Thoracic aorta (tissue), 2 donors: ENCODE measurements around the gene SLC18A3. TPM values are rescaled to one million over a fixed set of nuclear protein-coding genes. Genes with fewer than 3 reads are reported as not detected.

Experiments
- ATAC-seq: fragments of 150-250 bp; one replicate; pipeline ENCODE4 v1.8.0; 2017; ENCODE audit warnings: low read depth; ENCODE audit not compliant: insufficient number of reproducible peaks, low FRiP score
- DNase-seq: peaks from one replicate; pipeline ENCODE4 v3.0.0-alpha.2; 2020; ENCODE audit warnings: low spot score
- H3K27ac ChIP-seq, 2 donors: fragments of 200-600 bp; sonication (generic); 1 replicate in 1 of 2; 2 replicates in 1 of 2; pipeline ENCODE4 v1.5.1; 2016; ENCODE audit warnings: mild to moderate bottlenecking in 2 of 2, moderate library complexity in 2 of 2
- H3K27me3 ChIP-seq: fragments of 200-600 bp; sonication (generic); replicated peaks from 2 replicates; pipeline ENCODE4 v1.6.0; 2016; ENCODE audit warnings: mild to moderate bottlenecking; ENCODE audit not compliant: insufficient read depth
- H3K36me3 ChIP-seq: fragments of 200-600 bp; sonication (generic); one replicate; pipeline ENCODE4 v1.5.1; 2016
- H3K4me1 ChIP-seq, 2 donors: fragments of 200-600 bp; sonication (generic); 1 replicate in 1 of 2; 2 replicates in 1 of 2; pipeline versions ENCODE4 v1.5.1 to v1.6.0; 2016; ENCODE audit warnings: low read depth in 2 of 2, mild to moderate bottlenecking in 1 of 2; ENCODE audit not compliant: control insufficient read depth in 1 of 2
- H3K4me3 ChIP-seq: fragments of 200-600 bp; sonication (generic); 2 replicates; pipeline ENCODE4 v1.5.1; 2016; ENCODE audit warnings: mild to moderate bottlenecking
- H3K9me3 ChIP-seq: fragments of 200-600 bp; sonication (generic); 2 replicates; pipeline ENCODE4 v1.5.1; 2016
- total RNA-seq, 2 donors: library from RNA; depleted of rRNA; stranded (reverse); fragments of >200 nt; gene quantifications; one replicate each; pipeline versions ENCODE4 v1.1.0 to v1.2.3, GENCODE V29; 2016
- TF ChIP-seq, protein P1 (sequence below): fragments of 200-600 bp; sonication (generic); IDR thresholded peaks from one replicate; pipeline ENCODE4 v1.5.1; 2019; ENCODE audit warnings: antibody characterized with exemption

The SLC18A3 gene
- total RNA-seq, 2 donors from 2014 or later, result not detected

DNA sequence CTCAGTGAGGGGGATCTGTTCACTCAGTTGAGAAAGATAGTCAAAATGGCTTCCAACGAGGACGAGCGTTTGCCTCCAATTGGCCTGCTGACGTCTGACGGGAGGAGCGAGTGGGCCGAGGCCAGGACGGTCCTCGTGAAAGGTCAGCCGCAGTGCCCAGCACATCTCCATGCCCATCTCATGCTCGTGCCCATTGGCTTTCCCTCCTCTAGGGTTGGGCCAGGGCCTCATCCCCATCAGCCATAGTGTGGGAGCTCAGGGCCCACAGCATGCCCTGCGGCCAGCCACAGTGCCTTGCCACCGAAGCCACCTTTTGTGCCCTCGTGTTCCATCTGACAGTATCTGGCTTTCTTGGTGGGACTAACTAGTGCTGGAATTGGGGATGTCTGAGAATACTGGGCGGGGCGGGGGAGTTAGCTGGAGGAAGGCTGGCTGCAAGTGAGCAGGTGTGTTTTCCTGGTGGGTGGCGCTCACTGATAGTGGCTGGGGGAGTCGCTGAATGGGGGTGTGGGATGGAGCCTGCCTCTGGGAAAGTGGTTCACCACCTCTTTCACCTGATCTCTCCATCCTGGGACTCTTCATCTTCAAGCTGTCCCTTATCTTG lies 17.6 kb downstream of the SLC18A3 start:
- Histone ChIP-seq H3K27me3 (no peaks in the 10 kb centered on the region), H3K4me3 (no peak overlapping the region), H3K9me3 (no peaks in the 10 kb centered on the region), H3K27ac (no peak overlapping the region), H3K4me1 (no peaks in the 10 kb centered on the region), H3K36me3 (no peaks in the 10 kb centered on the region)
- TF ChIP-seq, protein P1, sequence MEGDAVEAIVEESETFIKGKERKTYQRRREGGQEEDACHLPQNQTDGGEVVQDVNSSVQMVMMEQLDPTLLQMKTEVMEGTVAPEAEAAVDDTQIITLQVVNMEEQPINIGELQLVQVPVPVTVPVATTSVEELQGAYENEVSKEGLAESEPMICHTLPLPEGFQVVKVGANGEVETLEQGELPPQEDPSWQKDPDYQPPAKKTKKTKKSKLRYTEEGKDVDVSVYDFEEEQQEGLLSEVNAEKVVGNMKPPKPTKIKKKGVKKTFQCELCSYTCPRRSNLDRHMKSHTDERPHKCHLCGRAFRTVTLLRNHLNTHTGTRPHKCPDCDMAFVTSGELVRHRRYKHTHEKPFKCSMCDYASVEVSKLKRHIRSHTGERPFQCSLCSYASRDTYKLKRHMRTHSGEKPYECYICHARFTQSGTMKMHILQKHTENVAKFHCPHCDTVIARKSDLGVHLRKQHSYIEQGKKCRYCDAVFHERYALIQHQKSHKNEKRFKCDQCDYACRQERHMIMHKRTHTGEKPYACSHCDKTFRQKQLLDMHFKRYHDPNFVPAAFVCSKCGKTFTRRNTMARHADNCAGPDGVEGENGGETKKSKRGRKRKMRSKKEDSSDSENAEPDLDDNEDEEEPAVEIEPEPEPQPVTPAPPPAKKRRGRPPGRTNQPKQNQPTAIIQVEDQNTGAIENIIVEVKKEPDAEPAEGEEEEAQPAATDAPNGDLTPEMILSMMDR, result no peak
- no peak for ATAC-seq
- no peak for DNase-seq

DNA sequence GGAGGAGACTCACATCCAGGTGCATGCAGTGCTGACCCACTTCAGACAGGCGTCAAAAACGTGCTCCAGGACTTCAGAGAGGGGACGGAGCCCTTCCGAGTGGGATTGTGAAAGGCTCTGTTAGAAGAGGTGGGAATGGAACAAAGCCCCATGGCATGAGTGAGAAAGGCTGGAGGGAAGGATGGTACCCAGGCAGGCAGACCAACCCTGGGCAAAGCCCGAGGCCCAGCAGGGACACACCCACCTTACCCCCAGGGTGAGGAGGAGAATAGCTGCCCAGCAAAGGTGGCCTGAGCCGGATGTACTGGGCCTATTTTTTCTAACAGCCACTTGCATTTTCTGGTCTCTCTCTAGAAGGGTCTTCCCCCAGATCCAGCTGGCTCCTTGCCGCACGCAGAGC lies 18.5 kb downstream of the SLC18A3 start:
- no peak for ATAC-seq
- Histone ChIP-seq H3K27me3 (no peaks in the 10 kb centered on the region), H3K4me1 (no peaks in the 10 kb centered on the region), H3K36me3 (no peaks in the 10 kb centered on the region), H3K4me3 (no peak overlapping the region), H3K27ac (no peak overlapping the region), H3K9me3 (no peaks in the 10 kb centered on the region)
- DNase-seq, result no peak
- TF ChIP-seq, protein P1, result no peak

DNA sequence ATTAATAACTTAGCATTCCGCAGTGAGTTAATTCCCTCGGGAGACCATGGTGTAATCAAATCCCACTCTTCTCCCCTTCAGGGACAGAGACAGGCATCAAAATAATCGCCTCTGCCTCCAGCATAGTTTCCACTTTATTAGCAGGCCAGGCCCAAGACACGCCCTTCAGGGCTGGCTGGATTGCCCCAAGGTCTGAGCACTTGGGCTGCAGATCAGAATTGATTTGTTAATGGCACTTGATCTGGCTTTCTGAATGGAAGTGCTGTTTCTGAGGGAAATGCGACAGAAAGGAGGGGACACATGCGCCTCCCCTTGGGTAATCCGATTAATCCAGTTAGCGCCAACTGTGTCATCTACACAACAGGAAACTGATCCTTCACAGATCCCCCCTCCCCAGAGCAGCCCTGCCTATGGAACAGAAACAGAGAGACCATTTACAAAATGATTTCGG lies 19.3 kb downstream of the SLC18A3 start:
- TF ChIP-seq, protein P1, result no peak
- Histone ChIP-seq H3K4me1 (no peaks in the 10 kb centered on the region), H3K27ac (no peak overlapping the region), H3K36me3 (no peaks in the 10 kb centered on the region), H3K9me3 (no peaks in the 10 kb centered on the region), H3K27me3 (no peaks in the 10 kb centered on the region), H3K4me3 (no peak overlapping the region)
- DNase-seq (no peak), ATAC-seq (no peak)

- no peaks in the 10 kb centered on the region for H3K4me1 ChIP-seq
- H3K27ac ChIP-seq, result no peak overlapping the region
- ATAC-seq, result no peak
- no peak overlapping the region for H3K4me3 ChIP-seq
- no peaks in the 10 kb centered on the region for H3K36me3 ChIP-seq
- TF ChIP-seq, protein P1, result no peak
- no peaks in the 10 kb centered on the region for H3K27me3 ChIP-seq
- no peaks in the 10 kb centered on the region for H3K9me3 ChIP-seq
- DNase-seq, result no peak
Observed at GRCh38 chr10:49631975-49632374, 21.9 kb downstream of the SLC18A3 start.

DNA sequence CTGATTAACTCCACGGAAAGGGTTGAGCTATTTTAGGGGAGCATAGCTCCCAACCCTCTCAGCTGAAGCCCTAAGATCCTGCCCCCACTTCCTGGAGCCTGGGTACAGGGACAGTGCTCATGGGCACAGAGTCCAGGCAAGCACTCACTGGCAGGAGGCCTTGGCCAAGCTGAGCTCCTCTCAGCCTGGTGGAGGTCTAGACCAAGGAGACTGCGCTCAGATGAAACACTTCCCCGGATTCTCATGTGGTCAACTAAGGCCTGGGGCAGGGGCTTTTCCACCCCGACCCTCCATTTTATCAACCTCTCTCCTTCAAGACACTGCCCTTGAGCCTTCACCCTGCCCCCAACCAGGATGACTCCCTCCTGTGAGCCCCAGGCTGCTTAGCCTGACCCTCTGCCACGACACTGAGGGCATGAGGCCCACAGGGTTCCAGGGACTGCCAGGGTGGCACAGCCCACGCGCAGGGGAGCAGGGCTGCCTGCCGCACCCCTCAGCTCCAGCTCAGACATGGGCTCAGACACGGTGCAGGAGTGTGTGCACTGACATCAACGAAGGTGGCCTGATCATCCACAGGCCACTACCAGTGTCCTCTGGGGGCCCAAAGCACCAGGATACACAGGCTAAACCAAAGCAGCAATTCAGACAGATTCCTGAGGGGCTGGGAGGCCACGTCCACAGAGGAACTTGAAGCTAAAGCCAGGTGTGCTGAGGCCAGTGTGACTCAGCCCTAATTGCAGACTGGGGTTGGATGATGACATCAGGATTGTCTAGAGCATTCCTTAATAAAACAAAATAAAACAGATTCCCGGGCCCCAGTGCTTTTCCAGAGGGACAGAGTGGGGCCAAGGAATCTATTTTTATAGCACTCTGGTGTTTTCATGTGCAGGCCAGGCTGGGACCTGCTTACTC lies 22.6 kb downstream of the SLC18A3 start:
- no peak overlapping the region for H3K4me3 ChIP-seq
- DNase-seq, result no peak
- ATAC-seq, result no peak
- no peaks in the 10 kb centered on the region for H3K27me3 ChIP-seq
- no peak overlapping the region for H3K27ac ChIP-seq
- H3K9me3 ChIP-seq, result no peaks in the 10 kb centered on the region
- TF ChIP-seq, protein P1, result no peak
- no peaks in the 10 kb centered on the region for H3K4me1 ChIP-seq
- H3K36me3 ChIP-seq, result no peaks in the 10 kb centered on the region
